Measurements from ENCODE around the gene C12orf42. TPM values are rescaled to one million over a fixed set of nuclear protein-coding genes. Genes with fewer than 3 reads are reported as not detected.

The C12orf42 gene
- total RNA-seq, 2 experiments from 2014 or later = 3.9 to 4.8 TPM

- POLR2A ChIA-PET = no interaction called here
- Mint-ChIP-seq H3K4me1 (ENCODE audit: low read depth) (peaks cover 10% of the 10 kb centered on the region), H3K27me3 (peaks cover 11% of the 10 kb centered on the region), H3K27ac (no peak overlapping the region), H3K36me3 (ENCODE audit: low read depth) (no peaks in the 10 kb centered on the region), H3K9me3 (peaks cover 2% of the 10 kb centered on the region), H3K4me3 (no peak overlapping the region)
- DNase-seq = no peak
- TF ChIP-seq CTCF (IDR thresholded peaks at IDR 0.05) = no peak
- Histone ChIP-seq H3K27me3 (ENCODE audit: control insufficient read depth in 1 of 2, insufficient read depth in 2 of 2, low read length in 2 of 2) (peaks cover 4 to 7% of the 10 kb centered on the region in 2 experiments), H3K36me3 (ENCODE audit: insufficient read depth, low read length) (no peaks in the 10 kb centered on the region), H3K4me1 (ENCODE audit: insufficient read depth, low read length) (peaks cover 15% of the 10 kb centered on the region), H3K27ac (ENCODE audit: low read depth in 1 of 2, low read length in 2 of 2) (no peak overlapping the region), H3K4me3 (ENCODE audit: low read length) (no peak overlapping the region), H3K9me3 (ENCODE audit: control insufficient read depth in 1 of 2, insufficient read depth in 1 of 2, low read length in 2 of 2) (no peaks in the 10 kb centered on the region)
- intact Hi-C loops (cut with DNase I, micrococcal nuclease) = no loop called here
- ATAC-seq (ENCODE audit: poor library complexity) = no peak
- CTCF ChIA-PET = no interaction called here
Measured at GRCh38 chr12:103499571-103499970, 3.8 kb upstream of the C12orf42 start.

GRCh38 chr12:103498990-103499389 lies 3.2 kb upstream of the C12orf42 start:
- H3K9me3 ChIP-seq (ENCODE audit: control insufficient read depth in 1 of 2, insufficient read depth in 1 of 2, low read length in 2 of 2) = no peaks in the 10 kb centered on the region
- Mint-ChIP-seq H3K27ac (no peak overlapping the region), H3K36me3 (ENCODE audit: low read depth) (no peaks in the 10 kb centered on the region), H3K9me3 (peaks cover 2% of the 10 kb centered on the region), H3K4me3 (no peak overlapping the region), H3K4me1 (ENCODE audit: low read depth) (peaks cover 16% of the 10 kb centered on the region), H3K27me3 (peaks cover 17% of the 10 kb centered on the region)
- no peak overlapping the region for H3K4me3 ChIP-seq (ENCODE audit: low read length)
- peaks cover 15% of the 10 kb centered on the region for H3K4me1 ChIP-seq (ENCODE audit: insufficient read depth, low read length)
- TF ChIP-seq CTCF (IDR thresholded peaks at IDR 0.05) = no peak
- ChIA-PET POLR2A (no interaction called here), CTCF (no interaction called here)
- intact Hi-C loops (cut with DNase I, micrococcal nuclease) = no loop called here
- no peak overlapping the region for H3K27ac ChIP-seq (ENCODE audit: low read depth in 1 of 2, low read length in 2 of 2)
- ATAC-seq (ENCODE audit: poor library complexity) = no peak
- H3K36me3 ChIP-seq (ENCODE audit: insufficient read depth, low read length) = no peaks in the 10 kb centered on the region
- no peak for DNase-seq
- H3K27me3 ChIP-seq (ENCODE audit: control insufficient read depth in 1 of 2, insufficient read depth in 2 of 2, low read length in 2 of 2) = peaks cover 4 to 9% of the 10 kb centered on the region in 2 experiments

GRCh38 chr12:103494734-103495468 lies 867 bp downstream of the C12orf42 start:
- Mint-ChIP-seq H3K9me3 (peaks cover 2% of the 10 kb centered on the region), H3K27me3 (peaks cover 29% of the 10 kb centered on the region), H3K36me3 (ENCODE audit: low read depth) (no peaks in the 10 kb centered on the region), H3K4me1 (ENCODE audit: low read depth) (peaks cover 18% of the 10 kb centered on the region), H3K27ac (peak overlapping the region; percentile 76), H3K4me3 (peak overlapping the region; percentile 87)
- peak; percentile 5 for ATAC-seq (ENCODE audit: poor library complexity)
- H3K4me1 ChIP-seq (ENCODE audit: insufficient read depth, low read length) = peaks cover 15% of the 10 kb centered on the region
- CTCF ChIA-PET = no interaction called here
- POLR2A ChIA-PET = interaction anchor here (0.5 to 0.9 kb wide), 3 partner anchors 38 to 962 kb away, joined by 3 to 6 read pairs (median 3); no protein-coding TSS in a partner anchor
- peak overlapping the region in 1 of 2 donors; percentile 43 for H3K27ac ChIP-seq (ENCODE audit: low read depth in 1 of 2, low read length in 2 of 2)
- no peaks in the 10 kb centered on the region for H3K36me3 ChIP-seq (ENCODE audit: insufficient read depth, low read length)
- peaks cover 4 to 9% of the 10 kb centered on the region in 2 experiments for H3K27me3 ChIP-seq (ENCODE audit: control insufficient read depth in 1 of 2, insufficient read depth in 2 of 2, low read length in 2 of 2)
- H3K4me3 ChIP-seq (ENCODE audit: low read length) = peak overlapping the region; percentile 62
- DNase-seq = peak in 2 of 14 experiments; percentile 20 to 73
- TF ChIP-seq CTCF (IDR thresholded peaks at IDR 0.05) = no peak
- intact Hi-C loops (cut with DNase I, micrococcal nuclease) = no loop called here
- H3K9me3 ChIP-seq (ENCODE audit: control insufficient read depth in 1 of 2, insufficient read depth in 1 of 2, low read length in 2 of 2) = no peaks in the 10 kb centered on the region
